DMS153 (cell line): ENCODE data around the gene PGA4.
"Not testable (repeated sequence)": the region's sequence is repeated elsewhere in the genome, so short reads cannot be mapped to it uniquely, and the experiment has no call there.

ENCODE experiments used
- DNase-seq: peaks from one replicate; lab custom pipeline; 2025; lab: John Stamatoyannopoulos, UW

The PGA4 gene

DNA sequence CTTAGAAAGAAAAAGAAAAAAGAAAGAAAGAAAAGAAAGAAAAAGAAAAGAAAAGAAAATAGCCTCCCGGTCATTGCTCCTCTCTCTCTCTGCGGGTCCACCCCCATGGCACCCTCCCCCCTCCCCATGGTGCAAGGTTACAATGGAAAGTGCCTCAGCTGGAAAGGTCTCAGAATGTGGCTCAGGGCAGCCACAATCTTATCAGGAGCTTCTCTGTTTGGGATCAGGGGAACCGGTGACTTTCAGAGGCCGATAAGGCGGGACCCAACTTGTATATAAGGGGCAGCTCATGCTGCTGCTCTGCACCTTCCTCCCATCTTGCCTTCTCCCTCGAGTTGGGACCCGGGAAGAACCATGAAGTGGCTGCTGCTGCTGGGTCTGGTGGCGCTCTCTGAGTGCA is at the start of gene PGA4:
PGA4 (plus strand) TSS at position 301 of the 400 bp plus-strand sequence; CDS start at position 355, 54 bp downstream.
- not testable (repeated sequence) for DNase-seq

DNA sequence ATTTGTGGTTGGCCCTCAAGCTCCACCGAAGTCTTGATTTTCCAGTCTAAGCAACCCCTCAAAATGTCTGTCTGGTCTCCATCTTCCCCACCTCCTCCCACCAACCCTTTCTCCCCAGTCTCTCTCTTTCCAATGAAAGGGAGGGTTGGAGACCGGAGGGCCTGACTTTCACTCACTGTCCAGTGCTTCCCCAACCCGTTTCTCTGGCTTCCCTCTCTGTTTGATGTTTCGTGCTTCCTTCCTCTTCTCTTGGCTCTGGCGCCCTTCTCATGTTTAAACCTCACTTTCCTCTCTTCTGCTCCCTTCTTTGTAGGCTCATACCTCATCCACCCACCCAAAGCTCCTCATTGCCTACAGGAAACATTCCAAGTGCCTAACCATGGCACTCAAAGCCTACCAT is 49.8 kb upstream of the PGA4 start:
- no peak for DNase-seq

- no peak for DNase-seq
These were observed 49.3 kb upstream of the PGA4 start for GRCh38 chr11:61172888-61173287.

DNA sequence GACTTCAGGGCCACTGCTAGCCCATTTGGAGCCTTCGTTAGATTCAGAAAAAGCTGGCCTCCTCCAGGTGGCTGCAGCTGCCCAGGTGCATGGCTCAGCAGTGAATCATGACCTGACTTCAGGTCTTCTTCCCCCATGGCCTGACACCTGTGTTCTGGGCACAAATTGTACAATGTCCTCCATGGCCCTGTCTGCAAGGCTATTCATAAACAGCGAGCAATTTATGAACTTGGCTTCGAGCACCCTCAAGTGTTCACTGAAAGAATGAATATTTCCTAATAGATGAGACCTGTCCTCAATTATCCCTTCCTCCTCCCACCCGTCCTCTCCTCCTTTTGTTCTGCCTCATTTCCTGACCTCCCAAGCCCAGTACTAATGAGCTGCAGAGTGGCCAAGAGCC is 48.7 kb upstream of the PGA4 start:
- no peak for DNase-seq

DNA sequence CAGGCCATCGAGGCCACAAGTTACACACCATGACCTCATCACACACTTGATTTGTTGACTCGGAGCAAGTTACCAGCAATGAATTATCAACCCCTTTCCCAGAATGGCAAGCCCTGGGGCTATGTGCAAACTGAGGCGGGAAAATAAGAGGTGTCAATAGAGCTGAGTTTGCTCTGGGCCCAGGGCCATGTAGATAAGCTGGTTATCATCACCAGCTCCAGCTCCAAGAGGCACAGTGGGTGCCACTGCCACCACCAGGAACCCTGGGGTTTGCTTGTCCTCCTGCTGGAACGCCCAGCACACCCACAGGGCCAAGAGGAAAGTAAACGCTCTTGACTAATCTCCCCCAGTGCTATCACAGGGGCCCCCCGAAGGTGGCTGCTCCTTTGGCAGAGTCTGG is 47.9 kb upstream of the PGA4 start:
- no peak for DNase-seq

DNA sequence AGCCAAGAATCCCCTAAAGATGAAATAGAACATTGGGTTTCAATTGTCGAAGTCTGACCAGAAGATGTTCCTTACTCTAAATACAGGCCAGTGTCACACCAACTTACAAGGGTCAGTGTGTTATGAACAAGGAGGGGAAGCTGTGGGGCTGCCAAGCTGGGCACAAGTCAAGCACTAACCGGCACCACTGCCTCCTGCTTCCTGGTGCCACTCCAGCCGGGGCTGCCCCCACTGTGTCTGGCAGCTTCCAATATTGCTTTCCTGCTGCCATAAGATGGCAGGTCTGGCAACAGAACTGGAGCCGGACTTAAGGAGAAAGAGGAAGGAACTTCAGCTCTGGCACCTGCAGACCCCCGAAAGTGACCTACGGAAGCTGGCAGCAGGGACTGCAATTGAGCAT is 47.2 kb upstream of the PGA4 start:
- DNase-seq, result no peak

DNA sequence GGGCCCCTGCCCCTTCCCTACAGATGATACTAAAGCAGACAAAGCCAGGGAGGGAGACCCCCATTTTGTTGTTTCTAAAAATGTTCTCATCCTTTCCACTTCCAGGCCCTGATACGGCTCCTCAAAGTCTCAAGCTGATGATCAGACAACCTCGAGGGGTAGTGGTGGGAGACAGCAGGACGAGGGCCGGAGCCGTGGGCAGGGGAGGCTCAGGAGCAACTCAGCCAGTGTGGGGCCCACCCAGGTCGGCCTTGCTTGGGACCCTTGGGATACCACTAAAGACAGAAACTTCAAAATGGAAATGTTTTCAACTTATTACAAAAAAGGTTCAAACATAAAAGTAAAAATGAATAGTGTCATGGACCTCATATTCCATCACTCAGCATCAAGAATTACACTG is 45.7 kb upstream of the PGA4 start:
- DNase-seq, result no peak

GRCh38 chr11:61180205-61180604 is 41.9 kb upstream of the PGA4 start:
- DNase-seq, result not testable (repeated sequence)

- no peak for DNase-seq
These were observed 40.7 kb upstream of the PGA4 start for GRCh38 chr11:61181489-61181888.

DNA sequence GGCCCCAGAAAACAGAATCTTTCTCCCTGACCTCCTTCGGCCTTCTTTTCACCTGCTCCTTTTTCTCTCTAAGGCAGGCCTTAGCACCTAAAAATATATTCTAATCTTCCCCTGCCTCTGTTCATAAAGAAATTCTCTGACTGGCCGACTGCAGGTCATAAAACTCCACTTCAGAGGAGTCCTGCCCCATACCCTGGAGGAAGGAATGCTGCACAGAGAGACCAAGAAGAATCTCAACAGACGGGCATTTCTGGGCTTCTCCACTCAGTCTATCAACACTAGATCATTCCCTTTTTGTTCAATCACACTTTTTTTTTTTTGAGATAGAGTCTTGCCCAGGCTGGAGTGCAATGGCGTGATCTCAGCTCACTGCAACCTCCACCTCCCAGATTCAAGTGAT is 38.5 kb upstream of the PGA4 start:
- no peak for DNase-seq

GRCh38 chr11:61186504-61186903 is 35.6 kb upstream of the PGA4 start:
- DNase-seq, result no peak

DNA sequence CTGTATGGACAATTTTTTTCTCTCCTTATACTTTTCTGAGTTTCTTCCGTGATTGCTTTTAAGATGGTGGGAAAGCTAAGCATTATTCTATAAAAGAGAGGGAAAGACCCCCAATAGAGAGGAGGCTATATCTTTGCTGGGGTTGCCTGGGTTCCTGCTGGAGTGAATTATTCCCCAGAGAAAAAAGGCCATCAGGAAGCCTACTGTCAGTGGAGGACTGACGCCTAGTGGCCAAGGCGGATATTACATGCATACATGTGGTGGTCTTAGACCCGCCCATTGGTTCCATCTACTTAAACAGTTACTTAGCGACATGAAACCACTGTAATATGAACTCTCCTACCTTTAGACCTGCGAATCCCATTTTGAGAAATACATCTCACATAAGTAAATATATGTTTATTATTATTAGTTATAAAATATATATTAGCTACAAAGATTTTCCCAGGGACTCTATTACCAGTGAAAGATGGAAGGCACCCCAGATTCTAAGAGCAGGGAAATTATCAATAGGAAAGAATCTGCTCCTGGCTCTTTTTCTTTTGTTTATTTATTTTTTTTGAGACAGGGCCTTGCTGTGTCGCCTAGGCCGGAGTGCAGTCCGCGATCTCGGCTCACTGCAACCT is 34.5 kb upstream of the PGA4 start:
- peak; percentile 60 for DNase-seq

- DNase-seq, result no peak
These were observed 32.2 kb upstream of the PGA4 start for GRCh38 chr11:61189933-61190332.

DNA sequence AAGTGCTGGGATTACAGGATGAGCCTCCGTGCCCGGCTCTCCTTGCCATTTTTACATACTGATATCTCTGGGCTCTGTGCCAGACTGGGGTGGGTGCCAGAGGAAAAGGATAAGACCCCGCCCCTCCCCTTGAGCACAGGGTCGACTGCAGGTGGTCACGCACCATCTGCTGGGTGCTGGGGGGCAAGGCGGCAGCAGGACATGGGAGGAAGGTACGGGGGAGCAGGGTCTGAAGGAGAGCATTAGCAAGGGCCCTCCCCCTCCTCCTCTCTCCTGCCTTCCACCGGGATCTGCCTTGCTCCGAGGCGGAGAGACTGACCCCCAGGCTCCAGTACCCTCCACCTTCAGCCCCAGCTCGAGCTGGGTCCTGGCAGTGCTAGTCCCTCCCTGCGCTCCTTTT is 28.6 kb upstream of the PGA4 start:
- no peak for DNase-seq

DNA sequence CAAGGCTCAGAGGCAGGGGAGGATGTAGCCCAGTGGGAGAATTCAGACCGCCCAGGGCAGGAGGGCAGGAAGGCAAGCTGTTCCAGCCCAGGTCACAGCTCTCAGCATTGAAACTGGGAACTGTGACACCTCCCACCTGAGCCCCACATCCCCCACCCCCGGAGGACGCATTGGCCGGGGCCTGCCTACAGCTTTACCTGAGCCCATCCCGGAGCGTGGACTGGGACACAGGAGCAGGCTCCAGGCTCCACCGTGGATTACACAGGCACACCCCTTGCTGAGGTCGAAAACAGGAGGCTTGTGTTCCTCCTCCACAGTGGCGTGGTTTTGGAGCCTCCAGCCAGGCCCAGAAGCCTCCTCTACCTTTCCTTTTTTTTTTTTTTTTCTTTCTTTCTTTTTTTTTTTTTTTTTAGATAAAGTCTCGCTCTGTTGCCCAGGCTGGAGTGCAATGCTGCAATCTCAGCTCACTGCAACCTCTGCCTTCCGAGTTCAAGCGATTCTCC is 27.9 kb upstream of the PGA4 start:
- DNase-seq, result no peak

- DNase-seq, result no peak
These were observed 27.0 kb upstream of the PGA4 start for GRCh38 chr11:61194981-61195695.

GRCh38 chr11:61195719-61196118 is 26.4 kb upstream of the PGA4 start:
- no peak for DNase-seq

DNA sequence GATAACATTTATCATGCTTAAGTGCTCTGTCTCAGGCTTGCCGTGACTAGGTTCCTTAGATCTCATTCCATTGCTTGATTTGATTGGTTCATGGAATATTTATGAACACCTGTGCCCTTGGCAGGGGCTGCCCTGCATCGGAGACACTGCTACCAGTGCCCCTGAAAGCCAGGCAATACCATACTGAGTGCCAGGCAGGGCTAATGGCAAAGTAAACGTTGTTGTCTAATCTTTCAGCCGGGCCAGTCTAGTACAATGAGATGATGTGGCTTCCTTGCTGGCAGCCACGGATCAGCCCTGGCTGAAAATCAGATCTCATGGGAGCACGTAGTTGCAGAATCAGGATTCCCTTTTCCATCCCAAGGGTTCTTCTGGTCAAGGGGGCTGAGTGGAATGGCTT is 23.8 kb upstream of the PGA4 start:
- no peak for DNase-seq

DNA sequence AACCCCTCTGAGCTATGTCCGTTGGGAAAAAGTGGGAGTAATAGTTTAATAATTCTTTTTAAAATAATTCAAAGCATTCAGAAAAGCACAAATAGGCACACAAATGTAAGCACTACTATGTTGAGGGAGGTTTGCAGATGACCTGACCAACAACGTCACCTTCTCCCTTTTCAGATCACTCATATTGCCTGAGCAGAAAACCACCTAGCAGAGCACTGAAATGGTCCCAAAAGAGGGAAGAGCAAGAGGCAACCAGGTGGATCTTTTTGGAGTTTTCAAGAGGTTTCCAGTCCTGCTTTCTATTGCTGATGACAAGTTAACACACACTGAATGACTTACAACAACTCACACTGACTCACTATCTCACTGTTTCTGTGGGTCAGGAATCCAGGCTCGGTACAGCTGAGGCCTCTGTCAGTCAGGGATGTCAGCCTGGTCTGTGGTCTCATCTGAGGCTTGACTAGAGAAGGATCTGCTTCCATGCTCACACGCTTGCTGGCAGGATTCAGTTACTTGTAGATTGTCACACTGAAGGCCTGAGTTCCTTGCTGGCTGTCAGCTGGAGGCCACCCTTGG is 23.1 kb upstream of the PGA4 start:
- DNase-seq, result no peak

- no peak for DNase-seq
These were observed 20.7 kb upstream of the PGA4 start for GRCh38 chr11:61201476-61201875.

DNA sequence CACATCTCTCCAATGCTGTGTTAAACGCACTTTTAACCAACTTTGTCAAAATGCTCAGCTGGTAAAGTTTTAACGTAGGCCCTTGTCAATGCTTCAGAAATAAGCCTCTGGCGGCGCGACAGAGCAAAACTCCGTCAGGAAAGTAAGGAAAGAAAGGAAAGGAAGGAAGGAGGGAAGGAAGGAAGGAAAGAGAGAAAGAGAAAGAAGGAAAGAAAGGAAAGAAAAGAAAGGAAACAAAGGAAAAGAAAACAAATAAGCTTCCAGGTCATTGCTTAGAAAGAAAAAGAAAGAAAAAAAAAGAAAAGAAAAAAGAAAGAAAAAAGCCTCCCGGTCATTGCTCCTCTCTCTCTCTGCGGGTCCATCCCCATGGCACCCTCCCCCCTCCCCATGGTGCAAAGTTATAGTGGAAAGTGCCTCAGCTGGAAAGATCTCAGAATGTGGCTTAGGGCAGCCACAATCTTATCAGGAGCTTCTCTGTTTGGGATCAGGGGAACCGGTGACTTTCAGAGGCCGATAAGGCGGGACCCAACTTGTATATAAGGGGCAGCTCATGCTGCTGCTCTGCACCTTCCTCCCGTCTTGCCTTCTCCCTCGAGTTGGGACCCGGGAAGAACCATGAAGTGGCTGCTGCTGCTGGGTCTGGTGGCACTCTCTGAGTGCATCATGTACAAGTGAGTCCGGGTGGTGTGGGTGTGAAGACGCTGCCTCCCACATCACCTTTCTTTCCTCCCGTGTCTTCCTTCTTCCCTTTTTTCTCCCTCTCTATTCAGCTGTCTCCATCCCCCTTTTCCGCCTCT is 19.0 kb upstream of the PGA4 start, which contains the start of gene PGA3:
PGA3 (plus strand) TSS at position 566 of the 797 bp plus-strand sequence; CDS start at position 616, 50 bp downstream.
- not testable (repeated sequence) for DNase-seq

DNA sequence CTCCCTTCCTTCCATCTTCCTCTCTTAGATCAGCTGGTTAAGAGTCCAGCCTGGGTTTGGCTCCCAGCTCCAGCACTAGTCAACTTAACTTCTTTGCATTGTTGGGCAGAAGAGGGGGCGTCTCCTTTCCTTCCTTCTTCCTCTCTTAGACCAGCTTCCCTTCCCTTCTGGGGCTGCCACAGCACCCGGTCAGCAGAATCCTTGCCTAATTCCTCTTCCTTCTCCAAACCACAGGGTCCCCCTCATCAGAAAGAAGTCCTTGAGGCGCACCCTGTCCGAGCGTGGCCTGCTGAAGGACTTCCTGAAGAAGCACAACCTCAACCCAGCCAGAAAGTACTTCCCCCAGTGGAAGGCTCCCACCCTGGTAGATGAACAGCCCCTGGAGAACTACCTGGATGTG is 18.3 kb upstream of the PGA4 start:
- not testable (repeated sequence) for DNase-seq
